ENCODE measurements around the gene CDK10. TPM values are rescaled to one million over a fixed set of nuclear protein-coding genes. Genes with fewer than 3 reads are reported as not detected.

Gene CDK10, protein sequence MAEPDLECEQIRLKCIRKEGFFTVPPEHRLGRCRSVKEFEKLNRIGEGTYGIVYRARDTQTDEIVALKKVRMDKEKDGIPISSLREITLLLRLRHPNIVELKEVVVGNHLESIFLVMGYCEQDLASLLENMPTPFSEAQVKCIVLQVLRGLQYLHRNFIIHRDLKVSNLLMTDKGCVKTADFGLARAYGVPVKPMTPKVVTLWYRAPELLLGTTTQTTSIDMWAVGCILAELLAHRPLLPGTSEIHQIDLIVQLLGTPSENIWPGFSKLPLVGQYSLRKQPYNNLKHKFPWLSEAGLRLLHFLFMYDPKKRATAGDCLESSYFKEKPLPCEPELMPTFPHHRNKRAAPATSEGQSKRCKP
- total RNA-seq (2021; fragmentation: NEBNext Ultra II Directional; extraction: Animal tissue kit (Norgen Biotek cat#: 25700)), result 10 to 100 TPM; 45.5 to 61.7 (median 48.6) TPM
- long read RNA-seq, transcript CDK10-202 (13 exons, 1,798 nt), result major isoform, 18 of 55 reads
- long read RNA-seq, transcript CDK10-212 (12 exons, 1,376 nt), result minor isoform, 5 of 55 reads
- long read RNA-seq, partial matches to known transcripts, result 5 of 55 reads
- long read RNA-seq, other reads (novel, unspliced or antisense), result 26 of 55 reads

DNA sequence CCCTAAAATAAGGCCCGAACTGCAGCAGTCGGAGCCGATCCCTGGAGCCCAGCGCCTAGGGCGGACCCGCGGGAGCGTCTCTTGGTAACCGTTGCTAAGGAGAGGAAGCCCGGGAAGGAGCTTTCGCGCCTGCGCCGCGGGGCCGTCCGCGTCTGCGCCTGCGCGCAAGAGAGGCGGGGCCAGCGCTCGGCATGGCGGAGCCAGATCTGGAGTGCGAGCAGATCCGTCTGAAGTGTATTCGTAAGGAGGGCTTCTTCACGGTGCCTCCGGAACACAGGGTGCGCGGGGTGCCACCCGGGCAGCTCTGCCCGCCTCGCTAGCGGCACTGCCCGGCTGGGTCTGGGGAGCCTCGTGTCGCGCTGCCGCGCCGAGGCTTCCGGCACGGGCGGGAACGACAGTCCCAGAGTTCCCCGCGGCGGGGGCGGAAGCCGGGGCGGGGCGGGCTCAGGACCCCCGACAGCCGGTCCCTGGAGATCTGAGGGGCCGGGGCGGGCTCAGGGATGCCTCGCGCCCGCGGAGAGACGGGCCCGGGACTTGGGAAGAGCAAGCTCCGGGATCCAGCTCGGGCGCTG, at the start of gene CDK10:
TSS of gene CDK10 (plus strand) at position 170 of the 572 bp plus-strand sequence. CDS start at position 192, 22 bp downstream.
- H3K4me3 Mint-ChIP-seq, result peak within 1 kb of the TSS; percentile 93
- TF ChIP-seq, protein P1, sequence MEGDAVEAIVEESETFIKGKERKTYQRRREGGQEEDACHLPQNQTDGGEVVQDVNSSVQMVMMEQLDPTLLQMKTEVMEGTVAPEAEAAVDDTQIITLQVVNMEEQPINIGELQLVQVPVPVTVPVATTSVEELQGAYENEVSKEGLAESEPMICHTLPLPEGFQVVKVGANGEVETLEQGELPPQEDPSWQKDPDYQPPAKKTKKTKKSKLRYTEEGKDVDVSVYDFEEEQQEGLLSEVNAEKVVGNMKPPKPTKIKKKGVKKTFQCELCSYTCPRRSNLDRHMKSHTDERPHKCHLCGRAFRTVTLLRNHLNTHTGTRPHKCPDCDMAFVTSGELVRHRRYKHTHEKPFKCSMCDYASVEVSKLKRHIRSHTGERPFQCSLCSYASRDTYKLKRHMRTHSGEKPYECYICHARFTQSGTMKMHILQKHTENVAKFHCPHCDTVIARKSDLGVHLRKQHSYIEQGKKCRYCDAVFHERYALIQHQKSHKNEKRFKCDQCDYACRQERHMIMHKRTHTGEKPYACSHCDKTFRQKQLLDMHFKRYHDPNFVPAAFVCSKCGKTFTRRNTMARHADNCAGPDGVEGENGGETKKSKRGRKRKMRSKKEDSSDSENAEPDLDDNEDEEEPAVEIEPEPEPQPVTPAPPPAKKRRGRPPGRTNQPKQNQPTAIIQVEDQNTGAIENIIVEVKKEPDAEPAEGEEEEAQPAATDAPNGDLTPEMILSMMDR (IDR thresholded peaks at IDR 0.05), result no peak
- H3K4me1 Mint-ChIP-seq (ENCODE audit: low read depth), result peaks cover 7% of the 10 kb centered on the region
- peaks cover 27% of the 10 kb centered on the region for H3K36me3 Mint-ChIP-seq (ENCODE audit: low read depth)
- H3K27me3 Mint-ChIP-seq (ENCODE audit: insufficient read depth), result peaks cover 8% of the 10 kb centered on the region
- peaks cover 7% of the 10 kb centered on the region for H3K9me3 Mint-ChIP-seq
- DNase-seq, result peak; percentile 84
- H3K27ac Mint-ChIP-seq, result peak within 1 kb of the TSS; percentile 98

DNA sequence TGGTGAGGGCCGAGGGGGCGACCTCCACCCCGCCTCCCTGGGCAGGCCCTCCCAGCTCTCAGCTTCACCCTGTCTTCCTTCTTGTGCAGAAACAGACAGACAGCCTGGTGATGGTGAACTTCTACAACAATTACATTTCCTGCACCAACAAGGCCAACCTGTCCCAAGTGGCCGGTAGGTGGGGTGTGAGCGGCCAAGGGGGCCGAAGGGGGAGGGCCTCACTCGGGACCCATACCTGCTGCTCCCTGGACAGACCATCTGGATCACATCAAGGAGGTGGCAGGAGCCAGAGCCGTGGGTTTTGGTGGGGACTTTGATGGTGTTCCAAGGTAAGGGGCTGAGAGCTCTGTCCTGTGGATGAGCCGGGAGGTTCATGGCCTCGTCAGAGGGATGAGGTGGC, 49.1 kb upstream of the CDK10 start:
- H3K4me1 Mint-ChIP-seq (ENCODE audit: low read depth), result peaks cover 21% of the 10 kb centered on the region
- no peak for DNase-seq
- no peaks in the 10 kb centered on the region for H3K9me3 Mint-ChIP-seq
- no peak overlapping the region for H3K4me3 Mint-ChIP-seq
- H3K36me3 Mint-ChIP-seq (ENCODE audit: low read depth), result no peaks in the 10 kb centered on the region
- H3K27me3 Mint-ChIP-seq (ENCODE audit: insufficient read depth), result peaks cover 11% of the 10 kb centered on the region
- no peak overlapping the region for H3K27ac Mint-ChIP-seq
- TF ChIP-seq, protein P1 (IDR thresholded peaks at IDR 0.05), result peak; percentile 46; the same call in 1 of the 2 replicates

DNA sequence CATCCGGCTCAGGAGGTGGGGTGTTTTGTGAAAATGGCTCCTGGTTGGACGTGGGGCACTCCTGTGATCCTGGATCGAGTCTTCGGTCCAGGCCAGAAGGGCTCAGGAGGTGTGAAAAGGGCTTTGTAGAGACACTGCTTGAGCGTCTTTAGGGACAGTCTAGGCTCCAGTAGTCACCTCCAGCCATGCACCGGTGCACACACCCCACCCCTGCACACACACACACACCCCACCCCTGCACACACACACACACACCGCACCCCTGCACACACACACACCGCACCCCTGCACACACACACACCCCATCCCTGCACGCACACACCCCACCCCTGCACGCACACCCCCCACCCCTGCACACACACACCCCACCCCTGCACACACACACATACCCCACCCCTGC, 48.0 kb upstream of the CDK10 start:
- no peaks in the 10 kb centered on the region for H3K9me3 Mint-ChIP-seq
- no peak overlapping the region for H3K4me3 Mint-ChIP-seq
- TF ChIP-seq, protein P1 (IDR thresholded peaks at IDR 0.05), result no peak
- peaks cover 18% of the 10 kb centered on the region for H3K4me1 Mint-ChIP-seq (ENCODE audit: low read depth)
- no peak overlapping the region for H3K27ac Mint-ChIP-seq
- peaks cover 10% of the 10 kb centered on the region for H3K27me3 Mint-ChIP-seq (ENCODE audit: insufficient read depth)
- no peaks in the 10 kb centered on the region for H3K36me3 Mint-ChIP-seq (ENCODE audit: low read depth)
- no peak for DNase-seq

DNA sequence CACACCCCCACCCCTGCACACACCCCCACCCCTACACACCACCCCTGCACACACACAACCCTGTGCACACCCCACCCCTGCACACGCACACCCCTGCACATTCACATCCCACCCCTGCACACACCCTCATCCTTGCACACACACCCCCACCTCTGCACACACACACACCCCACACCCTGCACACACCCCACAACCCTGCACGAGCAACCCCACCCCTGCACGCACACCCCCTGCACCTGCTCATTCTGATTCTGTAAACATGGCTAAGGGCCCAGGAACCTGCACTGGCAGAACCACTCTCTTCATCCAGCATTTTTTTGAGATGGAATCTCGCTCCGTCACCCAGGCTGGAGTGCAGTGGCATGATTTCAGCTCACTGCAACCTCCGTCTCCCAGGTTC, 47.1 kb upstream of the CDK10 start:
- H3K27ac Mint-ChIP-seq, result no peak overlapping the region
- peaks cover 3% of the 10 kb centered on the region for H3K27me3 Mint-ChIP-seq (ENCODE audit: insufficient read depth)
- TF ChIP-seq, protein P1 (IDR thresholded peaks at IDR 0.05), result no peak
- no peak overlapping the region for H3K4me3 Mint-ChIP-seq
- H3K36me3 Mint-ChIP-seq (ENCODE audit: low read depth), result no peaks in the 10 kb centered on the region
- no peak for DNase-seq
- peaks cover 10% of the 10 kb centered on the region for H3K4me1 Mint-ChIP-seq (ENCODE audit: low read depth)
- H3K9me3 Mint-ChIP-seq, result no peaks in the 10 kb centered on the region

DNA sequence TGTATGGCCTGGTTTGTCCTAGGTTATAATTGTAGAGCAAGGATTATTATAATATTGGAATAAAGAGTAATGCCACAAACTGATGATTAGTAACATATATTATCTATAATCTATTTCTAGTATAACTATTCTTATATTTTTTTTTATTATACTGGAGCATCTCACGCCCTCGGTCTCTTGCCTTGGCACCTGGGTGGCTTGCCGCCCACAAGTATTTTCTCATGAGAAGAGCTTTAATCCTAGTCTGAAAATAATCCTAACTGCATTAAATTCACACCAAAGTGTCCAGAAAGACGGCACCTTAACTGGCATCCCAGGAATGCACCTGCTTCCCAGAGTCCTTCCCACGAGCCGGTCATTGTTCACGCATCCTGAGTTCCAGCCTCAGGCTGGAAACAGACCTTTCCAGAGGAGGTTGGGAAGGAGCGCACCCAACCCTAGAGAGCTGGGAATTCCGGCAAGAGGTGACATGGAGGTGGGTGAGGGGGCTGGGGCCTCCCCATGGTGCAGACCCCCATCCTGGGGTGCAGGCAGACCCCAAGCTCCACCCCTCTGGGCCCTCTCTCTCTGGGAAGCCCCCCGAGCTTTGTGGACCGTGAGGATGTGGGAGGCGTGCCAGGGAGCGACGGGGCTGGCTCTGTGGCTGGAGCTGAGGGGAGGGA, 44.9 kb upstream of the CDK10 start:
- Mint-ChIP-seq H3K27ac (no peak overlapping the region), H3K4me3 (peak overlapping the region; percentile 84; the same call in 1 of the 2 replicates), H3K4me1 (ENCODE audit: low read depth) (peaks cover 10% of the 10 kb centered on the region)

More for the DNA sequence above, 44.9 kb upstream of the CDK10 start:
- DNase-seq, result no peak
- Mint-ChIP-seq H3K36me3 (ENCODE audit: low read depth) (peaks cover 4% of the 10 kb centered on the region; the same call in 1 of the 2 replicates), H3K9me3 (no peaks in the 10 kb centered on the region), H3K27me3 (ENCODE audit: insufficient read depth) (no peaks in the 10 kb centered on the region; the same call in 1 of the 2 replicates)
- TF ChIP-seq, protein P1 (IDR thresholded peaks at IDR 0.05), result peak; percentile 34; the same call in 1 of the 2 replicates
